Prostate gland (tissue), 2 donors: Measurements from ENCODE around the gene PLEKHO1.

Experiments
- POLR2A ChIP-seq: fragments of 450-650 bp; IDR thresholded peaks from one replicate; pipeline ENCODE4 v1.6.1; 2016; ENCODE audit warnings: antibody characterized with exemption, mild to moderate bottlenecking
- TF ChIP-seq, protein P1 (sequence below), 4 experiments: fragments of 200-600 bp in 2 of 4; fragments of 450-650 bp in 2 of 4; sonication (generic) in 2 of 4; IDR thresholded peaks; 1 replicate in 3 of 4; 2 replicates in 1 of 4; pipeline ENCODE4 v1.5.1; 2016 to 2019; ENCODE audit warnings: antibody characterized with exemption in 4 of 4, mild to moderate bottlenecking in 2 of 4, moderate library complexity in 2 of 4

- TF ChIP-seq POLR2A, result no peak
- TF ChIP-seq, protein P1, sequence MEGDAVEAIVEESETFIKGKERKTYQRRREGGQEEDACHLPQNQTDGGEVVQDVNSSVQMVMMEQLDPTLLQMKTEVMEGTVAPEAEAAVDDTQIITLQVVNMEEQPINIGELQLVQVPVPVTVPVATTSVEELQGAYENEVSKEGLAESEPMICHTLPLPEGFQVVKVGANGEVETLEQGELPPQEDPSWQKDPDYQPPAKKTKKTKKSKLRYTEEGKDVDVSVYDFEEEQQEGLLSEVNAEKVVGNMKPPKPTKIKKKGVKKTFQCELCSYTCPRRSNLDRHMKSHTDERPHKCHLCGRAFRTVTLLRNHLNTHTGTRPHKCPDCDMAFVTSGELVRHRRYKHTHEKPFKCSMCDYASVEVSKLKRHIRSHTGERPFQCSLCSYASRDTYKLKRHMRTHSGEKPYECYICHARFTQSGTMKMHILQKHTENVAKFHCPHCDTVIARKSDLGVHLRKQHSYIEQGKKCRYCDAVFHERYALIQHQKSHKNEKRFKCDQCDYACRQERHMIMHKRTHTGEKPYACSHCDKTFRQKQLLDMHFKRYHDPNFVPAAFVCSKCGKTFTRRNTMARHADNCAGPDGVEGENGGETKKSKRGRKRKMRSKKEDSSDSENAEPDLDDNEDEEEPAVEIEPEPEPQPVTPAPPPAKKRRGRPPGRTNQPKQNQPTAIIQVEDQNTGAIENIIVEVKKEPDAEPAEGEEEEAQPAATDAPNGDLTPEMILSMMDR (IDR thresholded peaks at IDR 0.05), result no peak
These were observed 21.8 kb upstream of the PLEKHO1 start for GRCh38 chr1:150127868-150128267.
